DMS114 treated with DMSO at 0.1 percent for 48 hours (cell line): ENCODE measurements around the gene POTEE.
"Not testable (repeated sequence)": the region's sequence is repeated elsewhere in the genome, so short reads cannot be mapped to it uniquely, and the experiment has no call there.

Experiments used
- DNase-seq: peaks from one replicate; lab custom pipeline; 2025; ENCODE audit not compliant: unreplicated experiment; lab: John Stamatoyannopoulos, UW

Gene POTEE

DNA sequence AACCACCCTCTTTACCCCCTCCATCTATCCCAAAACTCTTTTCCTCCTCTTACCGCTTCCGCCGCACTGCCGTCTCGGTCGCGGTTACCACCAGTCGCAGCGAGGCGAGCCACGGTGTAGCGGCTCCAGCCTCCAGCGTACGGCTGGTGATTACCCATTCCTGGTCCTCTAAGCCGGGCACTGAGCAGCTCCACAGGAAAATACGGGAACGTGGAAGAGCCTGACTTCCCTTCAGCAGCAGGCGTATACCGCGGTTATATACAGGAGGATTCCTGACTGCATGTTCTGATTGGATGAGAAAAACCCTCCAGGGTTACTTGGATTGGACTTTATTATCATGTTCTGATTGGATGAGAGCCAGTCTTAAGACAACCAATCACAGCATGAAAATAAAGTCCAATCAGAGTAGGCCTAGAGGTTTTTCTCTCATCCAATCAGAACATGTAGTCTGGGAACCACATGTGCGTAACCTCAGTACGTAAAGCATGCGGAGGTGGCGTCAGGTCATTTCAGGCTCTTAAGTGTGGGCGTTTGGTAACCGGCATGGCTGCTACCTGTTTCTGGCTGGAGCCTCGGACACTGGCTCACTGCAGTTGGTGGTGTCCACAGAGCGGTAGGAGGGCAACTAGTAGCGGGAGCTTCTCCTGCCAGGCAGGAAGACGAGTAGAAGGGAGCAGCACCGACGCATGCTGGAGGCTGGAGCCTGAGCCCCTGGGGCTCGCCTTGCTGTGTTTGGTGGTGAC lies at the start of gene POTEE:
TSS of gene POTEE (plus strand) at position 507 of the 743 bp plus-strand sequence. CDS start 8,867 bp downstream, outside the sequence.
- DNase-seq: peak; percentile 60

DNA sequence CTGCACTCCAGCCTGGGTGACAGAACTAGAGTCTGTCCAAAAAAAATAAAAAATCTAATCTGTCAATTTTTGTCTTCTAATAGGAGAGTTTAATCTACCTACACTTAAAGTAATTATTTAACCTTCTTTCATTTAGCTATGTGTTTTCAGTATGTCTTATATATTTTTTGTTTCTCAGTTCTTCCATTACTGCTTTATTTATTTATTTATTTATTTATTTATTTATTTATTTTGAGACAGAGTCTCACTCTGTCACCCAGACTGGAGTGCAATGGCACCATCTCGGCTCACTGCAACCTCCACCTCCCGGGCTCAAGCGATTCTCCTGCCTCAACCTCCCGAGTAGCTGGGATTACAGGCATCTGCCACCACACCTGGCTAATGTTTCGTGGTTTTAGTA lies 43.8 kb upstream of the POTEE start:
- DNase-seq: not testable (repeated sequence)

DNA sequence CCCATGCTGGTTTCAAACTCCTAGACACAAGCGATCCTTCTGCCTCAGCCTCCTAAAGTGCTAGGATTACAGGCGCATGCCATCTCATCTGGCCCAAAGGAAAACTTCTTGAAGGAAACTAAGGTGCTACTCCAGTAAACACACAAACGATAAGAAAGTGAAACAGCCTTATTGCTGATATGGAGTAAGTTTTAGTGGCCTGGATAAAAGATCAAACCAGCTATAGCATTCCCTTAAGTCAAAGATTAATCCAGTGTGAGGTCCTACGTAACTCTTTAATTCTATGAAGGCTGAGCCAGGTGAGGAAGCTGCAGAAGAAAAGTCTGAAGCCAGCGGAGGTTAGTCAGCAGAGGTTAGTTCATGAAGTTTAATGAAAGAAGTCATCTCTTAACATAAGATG lies 40.8 kb upstream of the POTEE start:
- no peak for DNase-seq

DNA sequence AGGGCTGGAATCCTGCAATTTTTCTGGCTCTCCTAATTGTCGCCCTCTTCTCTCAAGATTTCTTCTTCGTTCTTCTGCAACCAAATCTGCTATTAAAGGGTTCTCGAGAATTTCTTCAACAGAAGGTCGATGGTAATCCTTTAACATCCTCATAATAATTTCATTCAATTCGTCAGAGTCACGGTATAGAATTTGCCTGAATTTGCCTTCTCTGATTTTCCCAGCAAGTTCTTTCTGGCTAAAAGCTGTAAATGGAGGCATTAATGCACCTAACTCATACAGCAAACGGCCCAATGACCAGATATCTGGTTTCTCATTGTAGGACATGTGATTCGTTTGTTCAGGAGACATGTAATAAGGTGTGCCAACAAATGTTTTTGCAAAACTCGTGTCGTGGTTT lies 31.3 kb upstream of the POTEE start:
- not testable (repeated sequence) for DNase-seq

DNA sequence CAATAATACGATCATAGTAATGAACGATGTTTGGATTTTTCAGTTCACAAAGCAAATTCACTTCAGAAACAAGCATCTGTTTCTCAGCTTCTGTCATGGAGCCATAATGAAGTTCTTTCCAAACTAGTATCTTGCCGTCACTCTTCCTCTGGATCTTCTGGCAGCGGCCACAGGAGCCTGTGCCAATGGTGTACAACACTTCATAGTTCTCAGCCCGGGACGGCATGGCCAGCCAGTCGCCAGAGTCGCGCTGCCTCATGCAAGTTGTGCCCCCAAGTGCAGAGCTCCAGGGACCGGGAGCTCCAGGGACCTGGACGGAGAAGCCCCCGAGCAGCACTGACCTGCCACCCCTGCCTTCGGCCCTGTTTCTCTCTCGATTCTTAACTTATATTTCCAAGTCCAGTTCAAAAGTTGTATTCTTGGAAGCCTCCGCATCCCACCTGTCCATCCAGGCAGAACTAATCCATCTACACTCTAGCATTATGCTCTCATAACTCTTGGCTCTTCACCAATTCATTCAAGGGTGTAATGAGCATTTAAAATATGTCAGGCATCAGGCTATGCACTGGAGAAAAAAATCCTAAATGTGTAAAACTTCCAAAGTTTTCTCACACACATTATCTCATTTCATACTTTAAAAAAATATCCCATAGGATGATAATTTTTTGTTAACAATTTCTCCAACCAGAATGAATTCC lies 30.5 kb upstream of the POTEE start:
- DNase-seq: not testable (repeated sequence)

DNA sequence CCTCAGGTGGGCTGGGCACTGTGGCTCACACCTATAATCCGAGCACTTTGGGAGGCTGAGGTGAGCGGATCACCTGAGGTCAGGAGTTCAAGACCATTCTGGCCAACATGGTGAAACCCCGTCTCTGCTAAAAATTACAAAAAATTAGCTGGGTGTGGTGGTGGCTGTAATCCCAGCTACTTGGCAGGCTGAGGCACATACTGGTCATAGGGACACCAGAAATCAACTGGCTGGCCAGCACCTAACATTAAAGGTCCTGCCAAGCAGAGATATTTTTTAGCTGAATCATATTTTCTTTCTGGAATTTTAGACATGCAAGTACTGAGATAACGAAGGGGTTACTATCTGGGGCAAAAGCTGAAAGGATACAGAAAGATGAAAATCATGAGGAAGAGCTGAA lies 27.9 kb upstream of the POTEE start:
- not testable (repeated sequence) for DNase-seq

DNA sequence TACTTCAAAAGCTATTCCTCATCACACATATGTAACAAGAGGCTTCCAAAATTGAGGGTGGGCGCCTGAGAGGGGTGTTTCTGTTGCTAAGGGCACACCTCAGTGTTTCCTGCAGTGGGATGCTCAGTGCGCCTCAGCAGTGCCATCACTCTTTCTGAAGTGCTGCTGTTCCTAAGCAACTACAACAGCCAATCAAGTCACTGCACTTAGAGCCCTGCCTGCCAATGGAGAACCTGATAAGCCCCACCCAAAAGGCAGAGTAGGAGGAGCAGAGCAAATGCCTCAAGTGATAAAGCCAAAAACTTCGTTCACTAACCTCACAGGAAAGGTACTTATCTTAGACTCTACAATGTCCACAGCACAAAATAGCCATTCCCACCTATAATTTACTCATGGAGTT lies 15.9 kb upstream of the POTEE start:
- DNase-seq: not testable (repeated sequence)

DNA sequence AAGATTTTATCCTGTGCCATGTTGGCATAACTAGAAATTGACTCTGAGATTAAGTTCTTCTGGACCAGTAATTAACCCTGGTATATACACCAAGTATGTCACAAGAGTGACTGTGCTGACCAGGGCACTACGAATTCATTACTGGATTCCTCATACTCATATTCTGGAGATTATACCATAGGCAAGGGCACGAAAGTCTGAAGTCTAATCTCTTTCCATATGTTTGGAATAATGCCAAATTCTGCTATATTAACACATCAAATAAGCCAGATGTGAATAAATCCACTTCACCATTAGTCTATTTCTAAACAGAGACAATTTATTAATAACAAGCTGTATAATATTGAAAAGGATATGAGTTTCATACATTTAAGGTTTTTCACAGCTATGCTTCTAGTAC lies 13.2 kb upstream of the POTEE start:
- not testable (repeated sequence) for DNase-seq

DNA sequence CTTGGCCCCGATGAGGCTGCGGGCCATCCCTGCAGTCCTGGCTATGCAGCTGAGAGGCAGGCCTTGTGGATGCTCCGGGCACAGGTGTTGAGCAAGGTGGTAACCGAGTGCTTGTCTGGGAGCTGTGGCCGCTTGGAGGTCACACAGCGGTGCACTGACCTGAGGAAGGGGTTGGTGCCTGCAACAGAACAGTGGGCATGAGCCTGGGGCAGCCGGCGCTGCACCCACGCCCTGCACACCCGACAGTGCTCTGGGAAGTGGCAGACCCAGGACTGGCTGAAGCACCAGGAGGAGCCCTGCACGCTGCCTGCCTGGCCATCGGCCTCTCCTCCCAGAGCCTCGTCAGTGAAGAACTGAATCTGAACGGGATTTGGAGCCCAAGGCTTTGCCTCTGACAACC lies 8.2 kb upstream of the POTEE start:
- no peak for DNase-seq

DNA sequence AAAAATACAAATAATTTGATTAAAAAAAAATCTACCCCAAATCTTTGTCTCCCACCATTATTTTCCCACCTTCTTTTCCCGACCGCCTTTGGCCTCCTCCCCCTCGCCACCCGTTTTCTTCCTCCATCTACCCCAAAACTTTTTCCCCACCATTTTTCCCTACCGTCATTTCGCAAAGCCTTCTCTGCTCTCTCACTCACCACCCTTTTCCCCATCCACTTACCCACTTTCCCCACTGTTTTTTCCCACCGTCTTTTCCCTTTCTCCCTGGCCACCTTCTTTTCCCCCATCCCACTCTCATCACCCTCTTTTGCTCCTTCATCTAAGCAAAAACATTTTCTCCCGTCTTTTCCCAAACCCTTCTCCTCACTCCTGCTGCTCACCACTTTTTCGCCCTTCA lies 1.5 kb upstream of the POTEE start:
- not testable (repeated sequence) for DNase-seq

DNA sequence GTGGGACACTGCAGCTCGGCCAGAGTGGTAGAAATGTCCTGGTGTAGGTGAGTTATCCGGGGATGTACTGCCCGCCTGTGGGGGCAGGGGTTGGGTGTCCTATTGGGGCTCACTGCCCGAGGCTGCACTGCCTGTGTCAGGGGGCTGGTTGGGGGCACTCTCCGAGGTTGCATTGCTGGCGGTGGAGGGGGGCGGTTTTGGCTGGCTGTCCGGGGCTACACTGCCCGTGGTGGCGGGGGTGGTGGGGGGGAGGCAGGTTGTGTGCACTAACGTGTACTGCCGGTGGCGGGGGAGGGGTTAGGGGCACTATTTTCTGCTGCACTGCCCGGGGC lies 403 bp downstream of the POTEE start:
- not testable (repeated sequence) for DNase-seq

DNA sequence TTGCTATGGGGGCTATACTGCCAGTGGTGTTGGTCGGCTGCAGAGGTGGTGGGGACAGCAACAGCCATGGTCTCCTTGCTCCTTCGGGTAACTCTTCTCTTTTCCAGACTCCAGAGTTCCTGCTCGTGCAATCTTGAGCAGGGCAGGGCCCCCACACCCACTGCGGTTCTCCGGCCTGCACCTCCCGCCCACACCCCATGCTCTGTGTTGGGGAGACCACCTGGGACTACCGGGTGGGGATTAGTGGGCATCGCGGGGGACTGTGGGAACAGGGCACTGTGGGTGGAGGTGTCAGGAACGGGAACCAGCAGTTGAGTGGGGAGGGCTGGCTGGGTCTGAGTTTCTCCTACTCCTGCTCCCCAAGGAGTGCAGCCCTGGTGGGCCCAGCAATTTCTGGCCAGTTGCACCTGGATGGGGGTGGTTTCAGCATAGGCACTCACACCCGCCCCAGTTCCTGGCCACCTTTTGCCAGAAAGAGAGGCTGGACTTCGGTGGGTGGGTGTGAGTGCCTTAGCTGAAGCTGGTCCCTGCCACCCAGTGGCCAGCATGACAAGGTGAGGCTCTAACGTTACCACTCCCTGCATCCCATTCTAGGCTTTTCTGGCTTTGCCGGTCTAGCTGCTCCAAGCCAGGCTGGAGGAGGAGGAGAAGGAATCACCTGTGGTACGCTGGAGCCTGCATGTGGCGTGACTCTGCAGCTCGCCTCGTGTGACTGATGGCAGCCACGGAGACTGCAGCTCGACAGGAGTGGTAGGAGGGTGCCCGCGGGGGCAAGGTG lies 1.3 kb downstream of the POTEE start:
- DNase-seq: not testable (repeated sequence)

DNA sequence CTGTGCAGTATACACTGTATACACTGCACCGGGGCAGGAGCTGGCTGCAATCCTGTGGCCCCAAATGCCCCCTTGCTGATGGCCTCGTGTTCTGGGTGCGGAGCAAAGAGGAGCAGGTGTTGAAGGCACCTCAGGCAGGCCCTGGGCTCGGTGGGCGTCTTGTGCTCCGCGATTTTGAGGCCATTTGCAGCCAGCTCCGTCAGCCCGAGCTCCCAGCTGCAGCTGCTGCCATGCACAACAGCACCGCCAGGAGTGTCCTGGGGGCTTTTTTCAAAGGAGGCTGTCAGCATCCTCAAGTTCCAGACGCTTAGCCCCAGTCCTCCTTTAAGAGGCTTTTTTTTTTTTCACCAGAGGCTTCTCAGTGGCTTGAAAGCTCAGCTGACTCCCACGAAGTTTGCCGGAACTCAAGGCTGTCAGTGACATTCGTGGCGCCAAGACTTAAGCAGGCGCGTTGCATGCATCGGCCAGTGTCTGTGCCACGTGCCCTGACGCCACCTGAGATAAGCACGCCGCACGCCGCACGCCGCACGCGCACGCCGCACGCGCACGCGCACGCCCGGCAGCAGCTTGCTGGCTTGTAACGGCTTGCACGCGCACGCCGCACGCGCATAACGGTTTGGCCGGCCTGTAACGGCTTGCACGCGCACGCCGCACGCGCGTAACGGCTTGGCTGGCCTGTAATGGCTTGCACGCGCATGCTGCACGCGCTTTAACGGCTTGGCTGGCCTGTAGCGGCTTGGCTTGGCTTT lies 8.1 kb downstream of the POTEE start:
- DNase-seq: not testable (repeated sequence)

DNA sequence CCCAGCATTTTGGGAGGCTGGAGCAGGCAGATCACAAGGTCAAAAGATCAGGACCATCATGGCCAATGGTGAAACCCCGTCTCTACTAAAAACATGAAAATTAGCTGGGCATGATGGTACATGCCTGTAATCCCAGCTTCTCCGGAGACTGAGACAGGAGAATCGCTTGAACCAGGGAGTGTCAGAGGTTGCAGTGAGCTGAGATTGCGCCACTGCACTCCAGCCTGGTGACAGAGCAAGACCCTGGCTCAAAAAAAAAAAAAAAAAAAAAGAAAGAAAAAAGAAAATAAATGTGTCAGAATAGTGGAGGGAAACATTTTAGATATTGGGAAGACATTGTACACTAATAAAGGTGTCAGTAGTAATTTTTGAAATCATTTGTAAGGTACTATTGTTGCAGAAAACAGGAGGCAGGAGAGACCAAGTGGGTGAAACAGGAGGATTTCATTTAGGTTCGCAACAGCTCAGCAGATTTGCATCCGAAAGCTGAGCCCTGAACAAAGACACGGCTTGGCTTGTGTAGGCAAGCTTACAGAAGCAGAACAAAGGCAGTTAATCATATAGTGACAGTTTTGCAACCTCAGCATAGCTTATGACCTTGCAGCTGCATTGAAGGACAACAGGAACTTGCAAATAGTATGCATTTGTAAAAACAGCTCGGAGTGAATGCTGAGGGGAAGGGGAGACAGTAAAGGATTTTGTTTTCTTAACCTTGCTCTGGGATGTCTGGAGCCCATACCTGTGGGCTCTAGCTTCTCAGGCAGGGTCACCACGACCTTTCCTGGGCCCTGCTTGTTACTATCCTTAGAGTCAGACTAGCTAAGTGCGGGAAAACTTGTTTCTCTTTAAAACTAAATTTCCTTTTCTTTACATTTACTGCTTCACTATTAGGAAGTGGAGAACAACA lies 26.5 kb downstream of the POTEE start:
- DNase-seq: not testable (repeated sequence)
